B cell (primary cell): ENCODE results near the gene GPR148. TPM values are rescaled to one million over a fixed set of nuclear protein-coding genes. Genes with fewer than 3 reads are reported as not detected.

Experiments used
- ATAC-seq: fragments of 200-7000 bp; cut with Tn5 transposase; one replicate; pipeline ENCODE4 v1.10.0; 2021; ENCODE audit warnings: low read depth, mild to moderate bottlenecking, moderate number of reproducible peaks, moderate library complexity
- CTCF ChIA-PET: fragments of 350-600 bp; sonication (Branson Sonifier 250); formaldehyde crosslinking; loops from one replicate; lab custom pipeline; 2021; ENCODE audit warnings: antibody characterized with exemption, inconsistent platforms; lab: Charles Lee
- POLR2A ChIA-PET: fragments of 350-600 bp; sonication (Branson Sonifier 250); formaldehyde crosslinking; loops from one replicate; lab custom pipeline; 2021; ENCODE audit warnings: antibody characterized with exemption; lab: Charles Lee
- DNase-seq: peaks from one replicate; pipeline ENCODE4 v3.0.0; 2013
- H2AFZ ChIP-seq: 2 replicates; pipeline ENCODE4 v1.6.1; 2012; ENCODE audit warnings: mild to moderate bottlenecking, low read depth, low read length; ENCODE audit not compliant: insufficient read depth, poor library complexity, severe bottlenecking
- H3K27ac ChIP-seq, 2 donors: 1 replicate in 1 of 2; 2 replicates in 1 of 2; pipeline ENCODE4 v1.5.1; 2012 to 2013; ENCODE audit warnings: low read length in 2 of 2, mild to moderate bottlenecking in 2 of 2, moderate library complexity in 1 of 2
- H3K27me3 ChIP-seq, 4 experiments: fragments of 200-600 bp in 1 of 4; sonication (generic) in 1 of 4; replicated peaks in 1 of 4; 1 replicate in 2 of 4; 2 replicates in 2 of 4; pipeline versions ENCODE4 v1.6.1 to v1.7.0; 2013 to 2016; ENCODE audit warnings: low read length in 3 of 4, mild to moderate bottlenecking in 2 of 4, mixed read lengths in 1 of 4, moderate library complexity in 1 of 4; ENCODE audit not compliant: insufficient read depth in 4 of 4, control insufficient read depth in 3 of 4; ENCODE audit errors: control extremely low read depth in 1 of 4
- H3K36me3 ChIP-seq, 2 experiments: replicated peaks in 1 of 2; 1 replicate in 1 of 2; 2 replicates in 1 of 2; pipeline versions ENCODE4 v1.6.1 to v1.7.1; 2013; ENCODE audit warnings: low read length in 1 of 2; ENCODE audit not compliant: insufficient read depth in 2 of 2, control insufficient read depth in 1 of 2; ENCODE audit errors: control extremely low read depth in 1 of 2, extremely low read depth in 1 of 2
- H3K4me1 ChIP-seq, 2 donors: fragments of 200-600 bp in 1 of 2; sonication (generic) in 1 of 2; 1 replicate in 1 of 2; 2 replicates in 1 of 2; pipeline versions ENCODE4 v1.5.1 to v1.6.1; 2013 to 2017; ENCODE audit warnings: low read length in 2 of 2; ENCODE audit not compliant: control insufficient read depth in 2 of 2, insufficient read depth in 2 of 2
- H3K4me2 ChIP-seq: replicated peaks from 2 replicates; pipeline ENCODE3; 2012; ENCODE audit warnings: mild to moderate bottlenecking, low read depth, low read length; ENCODE audit not compliant: poor library complexity, severe bottlenecking
- H3K4me3 ChIP-seq, 5 experiments: fragments of 200-600 bp in 1 of 5; sonication (generic) in 1 of 5; 1 replicate in 3 of 5; 2 replicates in 2 of 5; pipeline versions ENCODE4 v1.5.1 to v1.7.0; 2011 to 2016; ENCODE audit warnings: low read length in 4 of 5, mild to moderate bottlenecking in 4 of 5, low read depth in 2 of 5, control low read depth in 1 of 5, moderate library complexity in 1 of 5; ENCODE audit not compliant: insufficient read depth in 1 of 5; ENCODE audit errors: control extremely low read depth in 1 of 5, extremely low read depth in 1 of 5
- H3K79me2 ChIP-seq: fragments of 200-600 bp; sonication (generic); one replicate; pipeline ENCODE4 v1.6.0; 2016; ENCODE audit warnings: low read length; ENCODE audit not compliant: control insufficient read depth, insufficient read depth
- H3K9ac ChIP-seq: fragments of 200-600 bp; sonication (generic); 2 replicates; pipeline ENCODE4 v1.6.1; 2017; ENCODE audit warnings: mild to moderate bottlenecking, low read length, moderate library complexity
- H3K9me3 ChIP-seq, 3 donors: one replicate each; pipeline versions ENCODE4 v1.6.1 to v1.7.1; 2013; ENCODE audit warnings: low read length in 2 of 3; ENCODE audit not compliant: control insufficient read depth in 2 of 3, insufficient read depth in 1 of 3; ENCODE audit errors: control extremely low read depth in 1 of 3
- H4K20me1 ChIP-seq: 2 replicates; pipeline ENCODE4 v1.6.0; 2012; ENCODE audit warnings: mild to moderate bottlenecking, low read length; ENCODE audit not compliant: insufficient read depth, control insufficient read depth, poor library complexity, severe bottlenecking
- H3K27ac Mint-ChIP-seq: one replicate; pipeline ENCODE4 v1.8.0; 2021; ENCODE audit warnings: mixed read lengths
- H3K27me3 Mint-ChIP-seq: one replicate; pipeline ENCODE4 v1.8.0; 2021; ENCODE audit warnings: mixed read lengths
- H3K4me1 Mint-ChIP-seq: one replicate; pipeline ENCODE4 v1.8.0; 2021; ENCODE audit warnings: mixed read lengths
- H3K4me3 Mint-ChIP-seq: one replicate; pipeline ENCODE4 v1.8.0; 2021; ENCODE audit warnings: mixed read lengths
- H3K9me3 Mint-ChIP-seq: one replicate; pipeline ENCODE4 v1.8.0; 2022; ENCODE audit warnings: mixed read lengths; ENCODE audit not compliant: insufficient read depth
- EZH2 ChIP-seq: IDR thresholded peaks from 2 replicates; pipeline ENCODE4 v1.6.1; 2012; ENCODE audit warnings: borderline replicate concordance, low read depth, mild to moderate bottlenecking, moderate library complexity, low read length; ENCODE audit not compliant: insufficient read depth, poor library complexity, severe bottlenecking
- WGBS: methylation state at CpG from one replicate; pipeline ENCODE4 v1.1.5; 2013; ENCODE audit warnings: missing lambda C conversion rate; ENCODE audit not compliant: insufficient coverage; 5-methylcytosine and 5-hydroxymethylcytosine counted together
- intact Hi-C: fragments of 100-400 bp; cut with micrococcal nuclease; formaldehyde crosslinking; loops from one replicate; pipeline ENCODE4 v1.10.0; 2022
- polyA plus RNA-seq: library from polyadenylated mRNA; depleted of rRNA; stranded (reverse); fragments of >200 nt; gene quantifications from 2 replicates; pipeline ENCODE4 v1.2.3, GENCODE V29; 2012
- total RNA-seq, 2 donors: library from RNA; stranded (reverse); fragments of 120-200 nt in 1 of 2; gene quantifications; 1 replicate in 1 of 2; 2 replicates in 1 of 2; pipeline versions ENCODE4 v1.2.3 to v1.2.4, GENCODE V29; 2013 to 2022
- TF ChIP-seq, protein P1 (sequence below): fragments of 200-600 bp; IDR thresholded peaks from one replicate; pipeline ENCODE4 v1.8.0; 2022; ENCODE audit warnings: antibody characterized with exemption, mild to moderate bottlenecking

Gene GPR148
- total and polyA plus RNA-seq, 2 donors (not counting 1 experiment from before 2014, with no cell fraction given) = not detected

- H3K4me1 ChIP-seq = no peaks in the 10 kb centered on the region
- 75% methylated on average over 6 of the region's 7 CpGs for WGBS
- peaks cover 0 to 7% (median 0%) of the 10 kb centered on the region in 3 donors for H3K9me3 ChIP-seq
- no peak overlapping the region for H3K4me3 ChIP-seq
- Mint-ChIP-seq H3K9me3 (no peaks in the 10 kb centered on the region), H3K4me1 (no peaks in the 10 kb centered on the region), H3K27me3 (peaks cover 9% of the 10 kb centered on the region), H3K4me3 (no peak overlapping the region), H3K27ac (no peak overlapping the region)
- H4K20me1 ChIP-seq = no peaks in the 10 kb centered on the region
- no peak for TF ChIP-seq EZH2
- TF ChIP-seq, protein P1, sequence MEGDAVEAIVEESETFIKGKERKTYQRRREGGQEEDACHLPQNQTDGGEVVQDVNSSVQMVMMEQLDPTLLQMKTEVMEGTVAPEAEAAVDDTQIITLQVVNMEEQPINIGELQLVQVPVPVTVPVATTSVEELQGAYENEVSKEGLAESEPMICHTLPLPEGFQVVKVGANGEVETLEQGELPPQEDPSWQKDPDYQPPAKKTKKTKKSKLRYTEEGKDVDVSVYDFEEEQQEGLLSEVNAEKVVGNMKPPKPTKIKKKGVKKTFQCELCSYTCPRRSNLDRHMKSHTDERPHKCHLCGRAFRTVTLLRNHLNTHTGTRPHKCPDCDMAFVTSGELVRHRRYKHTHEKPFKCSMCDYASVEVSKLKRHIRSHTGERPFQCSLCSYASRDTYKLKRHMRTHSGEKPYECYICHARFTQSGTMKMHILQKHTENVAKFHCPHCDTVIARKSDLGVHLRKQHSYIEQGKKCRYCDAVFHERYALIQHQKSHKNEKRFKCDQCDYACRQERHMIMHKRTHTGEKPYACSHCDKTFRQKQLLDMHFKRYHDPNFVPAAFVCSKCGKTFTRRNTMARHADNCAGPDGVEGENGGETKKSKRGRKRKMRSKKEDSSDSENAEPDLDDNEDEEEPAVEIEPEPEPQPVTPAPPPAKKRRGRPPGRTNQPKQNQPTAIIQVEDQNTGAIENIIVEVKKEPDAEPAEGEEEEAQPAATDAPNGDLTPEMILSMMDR = no peak
- POLR2A ChIA-PET = no interaction called here
- DNase-seq (no peak), ATAC-seq (no peak)
- no peaks in the 10 kb centered on the region for H3K79me2 ChIP-seq
- peaks cover 0 to 5% (median 0%) of the 10 kb centered on the region in 4 experiments for H3K27me3 ChIP-seq
- no peak overlapping the region for H3K4me2 ChIP-seq
- H2AFZ ChIP-seq = no peak overlapping the region
- H3K27ac ChIP-seq = no peak overlapping the region
- CTCF ChIA-PET = no interaction called here
- no peaks in the 10 kb centered on the region for H3K36me3 ChIP-seq
- H3K9ac ChIP-seq = no peak overlapping the region
- intact Hi-C loops = no loop called here
These were observed 38.5 kb downstream of the GPR148 start for GRCh38 chr2:130767408-130767775.

DNA sequence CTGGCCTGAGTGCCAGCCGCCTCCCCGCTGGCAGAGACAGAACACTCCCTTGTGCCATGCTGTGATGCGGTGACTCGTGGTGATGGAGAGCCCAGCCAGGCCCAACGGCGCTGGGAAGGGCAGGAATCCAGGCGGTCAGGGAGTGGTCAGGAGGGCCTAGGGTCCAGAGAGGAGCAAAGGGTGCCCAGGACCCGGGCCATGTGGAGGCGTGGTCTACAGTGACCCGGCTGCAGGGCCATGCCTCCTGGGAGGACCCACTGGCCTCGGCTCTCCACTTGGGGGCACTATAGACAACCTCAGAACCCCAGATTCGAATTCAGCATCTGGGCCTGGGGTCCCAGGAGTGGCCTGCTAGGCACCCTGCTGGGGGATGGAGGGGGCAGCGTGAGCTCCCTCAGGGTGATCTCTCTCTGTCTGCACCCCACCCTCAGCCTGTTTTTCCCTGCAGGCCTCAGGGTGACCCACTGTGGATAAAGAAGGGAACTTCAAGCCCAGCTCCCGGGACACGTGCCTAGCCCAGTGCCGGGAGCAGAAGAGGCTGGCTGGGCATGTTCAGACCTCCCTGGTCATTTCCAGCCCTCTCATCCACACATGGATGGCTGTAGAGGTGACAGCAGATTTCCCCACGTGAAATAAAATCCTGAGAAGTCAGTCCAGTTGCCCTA is 39.5 kb downstream of the GPR148 start:
- H3K4me1 Mint-ChIP-seq = no peaks in the 10 kb centered on the region
- H3K4me3 ChIP-seq = no peak overlapping the region
- no peaks in the 10 kb centered on the region for H3K9me3 Mint-ChIP-seq
- no peaks in the 10 kb centered on the region for H3K36me3 ChIP-seq
- peaks cover 0 to 5% (median 0%) of the 10 kb centered on the region in 4 experiments for H3K27me3 ChIP-seq
- H3K4me1 ChIP-seq = no peaks in the 10 kb centered on the region
- no peak overlapping the region for H3K27ac Mint-ChIP-seq
- ATAC-seq (no peak), DNase-seq (no peak)
- ChIA-PET CTCF (no interaction called here), POLR2A (no interaction called here)
- TF ChIP-seq, protein P1 = no peak
- peaks cover 0 to 7% (median 0%) of the 10 kb centered on the region in 3 donors for H3K9me3 ChIP-seq
- H3K27me3 Mint-ChIP-seq = peaks cover 9% of the 10 kb centered on the region
- intact Hi-C loops = no loop called here
- WGBS = 92% methylated on average over 17 of the region's 17 CpGs
- H4K20me1 ChIP-seq = no peaks in the 10 kb centered on the region
- no peaks in the 10 kb centered on the region for H3K79me2 ChIP-seq
- no peak overlapping the region for H3K27ac ChIP-seq
- H3K4me3 Mint-ChIP-seq = no peak overlapping the region
- no peak overlapping the region for H2AFZ ChIP-seq
- no peak overlapping the region for H3K9ac ChIP-seq
- no peak overlapping the region for H3K4me2 ChIP-seq
